Activated naive CD4-positive, alpha-beta T cell treated with anti-CD3 and anti-CD28 coated beads, Interleukin-2, amount 10 ng/mL, durations not matched to agents 7 days and 5 days (primary cell): ENCODE data around the gene PCDHB15.
"Not testable (repeated sequence)": the region's sequence is repeated elsewhere in the genome, so short reads cannot be mapped to it uniquely, and the experiment has no call there.

Source experiments
- CTCF ChIA-PET: fragments of 350-600 bp; sonication (Branson Sonifier 250); formaldehyde crosslinking; loops from one replicate; lab custom pipeline; 2021; ENCODE audit warnings: antibody characterized with exemption; lab: Charles Lee
- DNase-seq: peaks from one replicate; pipeline ENCODE4 v3.0.0-alpha.2; 2020
- H3K27ac Mint-ChIP-seq: one replicate; pipeline ENCODE4 v1.8.0; 2021; ENCODE audit warnings: mild to moderate bottlenecking, moderate library complexity, mixed read lengths
- H3K27me3 Mint-ChIP-seq: one replicate; pipeline ENCODE4 v1.8.0; 2021; ENCODE audit warnings: mild to moderate bottlenecking, mixed read lengths
- H3K36me3 Mint-ChIP-seq: one replicate; pipeline ENCODE4 v1.8.0; 2021; ENCODE audit warnings: mixed read lengths
- H3K4me1 Mint-ChIP-seq: one replicate; pipeline ENCODE4 v1.8.0; 2021; ENCODE audit warnings: mixed read lengths
- H3K4me3 Mint-ChIP-seq: one replicate; pipeline ENCODE4 v1.8.0; 2021; ENCODE audit warnings: mild to moderate bottlenecking, moderate library complexity, mixed read lengths
- H3K9me3 Mint-ChIP-seq: one replicate; pipeline ENCODE4 v1.8.0; 2021; ENCODE audit warnings: mixed read lengths

Gene PCDHB15

GRCh38 chr5:141245250-141245717, at the start of gene PCDHB15:
PCDHB15 (plus strand) TSS chr5:141245395; CDS start chr5:141245579, 184 bp downstream.
- H3K4me1 Mint-ChIP-seq, result no peaks in the 10 kb centered on the region
- H3K36me3 Mint-ChIP-seq, result peaks cover 4% of the 10 kb centered on the region
- no peak within 1 kb of the TSS for H3K4me3 Mint-ChIP-seq
- peak; percentile 48 for DNase-seq
- no peak within 1 kb of the TSS for H3K27ac Mint-ChIP-seq
- CTCF ChIA-PET, result interaction anchor here (0.8 to 1.4 kb wide), 3 partner anchors 9 to 58 kb away, joined by 3 read pairs; partner anchors contain the start of gene PCDHB9
- H3K9me3 Mint-ChIP-seq, result peaks cover 46% of the 10 kb centered on the region
- peaks cover 16% of the 10 kb centered on the region for H3K27me3 Mint-ChIP-seq

- H3K27me3 Mint-ChIP-seq, result peaks cover 6% of the 10 kb centered on the region
- no peaks in the 10 kb centered on the region for H3K36me3 Mint-ChIP-seq
- DNase-seq, result no peak
- H3K4me3 Mint-ChIP-seq, result no peak overlapping the region
- H3K27ac Mint-ChIP-seq, result no peak overlapping the region
- H3K9me3 Mint-ChIP-seq, result peaks cover 33% of the 10 kb centered on the region
- CTCF ChIA-PET, result interaction anchor here (1.2 kb wide), 1 partner anchor 234 kb away, joined by 3 read pairs; the partner anchor contains the start of gene PCDHGA12
- no peaks in the 10 kb centered on the region for H3K4me1 Mint-ChIP-seq
These were observed 48.8 kb upstream of the PCDHB15 start for GRCh38 chr5:141196363-141196762.

- peaks cover 26% of the 10 kb centered on the region for H3K9me3 Mint-ChIP-seq
- H3K4me3 Mint-ChIP-seq, result no peak within 1 kb of the TSS
- no peaks in the 10 kb centered on the region for H3K4me1 Mint-ChIP-seq
- peaks cover 4% of the 10 kb centered on the region for H3K27me3 Mint-ChIP-seq
- CTCF ChIA-PET, result interaction anchor here (0.5 to 1.2 kb wide), 3 partner anchors 8 to 278 kb away, joined by 3 read pairs; partner anchors contain the start of gene PCDHB12
- peaks cover 3% of the 10 kb centered on the region for H3K36me3 Mint-ChIP-seq
- no peak within 1 kb of the TSS for H3K27ac Mint-ChIP-seq
- no peak for DNase-seq
These were observed 45.6 kb upstream of the PCDHB15 start, which contains the start of gene PCDHB11 for GRCh38 chr5:141199359-141200235. PCDHB11 (plus strand) TSS chr5:141199627; CDS start chr5:141199775, 148 bp downstream.

- peaks cover 23% of the 10 kb centered on the region for H3K9me3 Mint-ChIP-seq
- H3K4me3 Mint-ChIP-seq, CTCF ChIA-PET, H3K27me3 Mint-ChIP-seq, H3K36me3 Mint-ChIP-seq, H3K27ac Mint-ChIP-seq, H3K4me1 Mint-ChIP-seq, DNase-seq: not testable (repeated sequence)
These were observed 44.1 kb upstream of the PCDHB15 start for GRCh38 chr5:141201126-141201525.

- H3K36me3 Mint-ChIP-seq, H3K4me3 Mint-ChIP-seq, H3K27me3 Mint-ChIP-seq, DNase-seq, H3K4me1 Mint-ChIP-seq, CTCF ChIA-PET, H3K27ac Mint-ChIP-seq: not testable (repeated sequence)
- H3K9me3 Mint-ChIP-seq, result peaks cover 18% of the 10 kb centered on the region
These were observed 43.5 kb upstream of the PCDHB15 start for GRCh38 chr5:141201646-141202045.

GRCh38 chr5:141208478-141208877, 36.7 kb upstream of the PCDHB15 start, which contains the start of gene PCDHB12:
PCDHB12 (plus strand) TSS chr5:141208719; CDS start chr5:141208908, 189 bp downstream.
- no peak for DNase-seq
- H3K4me3 Mint-ChIP-seq, result no peak within 1 kb of the TSS
- CTCF ChIA-PET, result interaction anchor here (1.2 kb wide), 1 partner anchor 9 kb away, joined by 3 read pairs; the partner anchor contains the start of gene PCDHB11
- peaks cover 2% of the 10 kb centered on the region for H3K36me3 Mint-ChIP-seq
- no peaks in the 10 kb centered on the region for H3K4me1 Mint-ChIP-seq
- H3K27ac Mint-ChIP-seq, result no peak within 1 kb of the TSS
- peaks cover 9% of the 10 kb centered on the region for H3K27me3 Mint-ChIP-seq
- H3K9me3 Mint-ChIP-seq, result peaks cover 6% of the 10 kb centered on the region

GRCh38 chr5:141210281-141210680, 34.9 kb upstream of the PCDHB15 start:
- CTCF ChIA-PET, H3K27ac Mint-ChIP-seq, DNase-seq, H3K4me3 Mint-ChIP-seq, H3K36me3 Mint-ChIP-seq, H3K4me1 Mint-ChIP-seq: not testable (repeated sequence)
- peaks cover 16% of the 10 kb centered on the region for H3K9me3 Mint-ChIP-seq
- H3K27me3 Mint-ChIP-seq, result peaks cover 17% of the 10 kb centered on the region

- H3K27me3 Mint-ChIP-seq, result peaks cover 20% of the 10 kb centered on the region
These were observed 34.3 kb upstream of the PCDHB15 start for GRCh38 chr5:141210849-141211248.

DNA sequence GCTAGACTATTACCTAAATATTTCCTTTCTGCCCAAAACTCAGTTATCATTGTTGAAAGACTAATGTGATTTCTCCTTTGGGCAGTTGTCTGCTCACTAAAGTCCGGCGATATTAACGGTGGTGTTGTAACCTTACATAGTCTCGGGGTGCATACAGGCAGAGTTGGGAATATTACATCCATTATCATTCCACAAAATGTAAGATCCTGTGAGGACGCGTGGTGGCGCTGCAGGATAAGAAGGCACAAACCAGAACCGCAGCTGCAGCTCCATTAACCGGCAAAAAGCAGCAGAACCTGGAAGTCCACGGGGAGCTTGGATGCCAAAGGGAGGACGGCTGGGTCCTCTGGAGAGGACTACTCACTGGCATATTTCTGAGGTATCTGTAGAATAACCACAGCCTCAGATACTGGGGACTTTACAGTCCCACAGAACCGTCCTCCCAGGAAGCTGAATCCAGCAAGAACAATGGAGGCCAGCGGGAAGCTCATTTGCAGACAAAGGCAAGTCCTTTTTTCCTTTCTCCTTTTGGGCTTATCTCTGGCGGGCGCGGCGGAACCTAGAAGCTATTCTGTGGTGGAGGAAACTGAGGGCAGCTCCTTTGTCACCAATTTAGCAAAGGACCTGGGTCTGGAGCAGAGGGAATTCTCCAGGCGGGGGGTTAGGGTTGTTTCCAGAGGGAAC, 31.4 kb upstream of the PCDHB15 start, which contains the start of gene PCDHB13:
Gene PCDHB13 (plus strand): TSS at position 264 of the 684 bp plus-strand sequence. CDS start 205 bp downstream, at position 469.
- H3K27me3 Mint-ChIP-seq, result peaks cover 16% of the 10 kb centered on the region
- H3K4me3 Mint-ChIP-seq, H3K4me1 Mint-ChIP-seq, CTCF ChIA-PET, DNase-seq, H3K36me3 Mint-ChIP-seq, H3K27ac Mint-ChIP-seq: not testable (repeated sequence)
- peaks cover 18% of the 10 kb centered on the region for H3K9me3 Mint-ChIP-seq

More at GRCh38 chr5:141210849-141211248, 34.3 kb upstream of the PCDHB15 start:
- H3K4me1 Mint-ChIP-seq, DNase-seq, H3K27ac Mint-ChIP-seq, H3K36me3 Mint-ChIP-seq, H3K4me3 Mint-ChIP-seq, CTCF ChIA-PET: not testable (repeated sequence)
- peaks cover 18% of the 10 kb centered on the region for H3K9me3 Mint-ChIP-seq

GRCh38 chr5:141214583-141214982, 30.6 kb upstream of the PCDHB15 start:
- CTCF ChIA-PET, H3K27ac Mint-ChIP-seq, H3K4me3 Mint-ChIP-seq, DNase-seq, H3K36me3 Mint-ChIP-seq, H3K4me1 Mint-ChIP-seq: not testable (repeated sequence)
- Mint-ChIP-seq H3K9me3 (peaks cover 21% of the 10 kb centered on the region), H3K27me3 (peaks cover 15% of the 10 kb centered on the region)

DNA sequence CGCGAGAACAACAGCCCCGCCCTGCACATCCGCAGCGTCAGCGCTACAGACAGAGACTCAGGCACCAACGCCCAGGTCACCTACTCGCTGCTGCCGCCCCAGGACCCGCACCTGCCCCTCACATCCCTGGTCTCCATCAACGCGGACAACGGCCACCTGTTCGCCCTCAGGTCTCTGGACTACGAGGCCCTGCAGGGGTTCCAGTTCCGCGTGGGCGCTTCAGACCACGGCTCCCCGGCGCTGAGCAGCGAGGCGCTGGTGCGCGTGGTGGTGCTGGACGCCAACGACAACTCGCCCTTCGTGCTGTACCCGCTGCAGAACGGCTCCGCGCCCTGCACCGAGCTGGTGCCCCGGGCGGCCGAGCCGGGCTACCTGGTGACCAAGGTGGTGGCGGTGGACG, 29.7 kb upstream of the PCDHB15 start:
- peak overlapping the region; percentile 33 for H3K27ac Mint-ChIP-seq

DNA sequence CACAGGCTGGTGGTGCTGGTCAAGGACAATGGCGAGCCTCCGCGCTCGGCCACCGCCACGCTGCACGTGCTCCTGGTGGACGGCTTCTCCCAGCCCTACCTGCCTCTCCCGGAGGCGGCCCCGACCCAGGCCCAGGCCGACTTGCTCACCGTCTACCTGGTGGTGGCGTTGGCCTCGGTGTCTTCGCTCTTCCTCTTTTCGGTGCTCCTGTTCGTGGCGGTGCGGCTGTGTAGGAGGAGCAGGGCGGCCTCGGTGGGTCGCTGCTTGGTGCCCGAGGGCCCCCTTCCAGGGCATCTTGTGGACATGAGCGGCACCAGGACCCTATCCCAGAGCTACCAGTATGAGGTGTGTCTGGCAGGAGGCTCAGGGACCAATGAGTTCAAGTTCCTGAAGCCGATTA, 29.2 kb upstream of the PCDHB15 start:
- H3K4me1 Mint-ChIP-seq, DNase-seq, H3K36me3 Mint-ChIP-seq, H3K4me3 Mint-ChIP-seq, H3K27ac Mint-ChIP-seq, CTCF ChIA-PET: not testable (repeated sequence)
- peaks cover 11% of the 10 kb centered on the region for H3K27me3 Mint-ChIP-seq
- H3K9me3 Mint-ChIP-seq, result peaks cover 17% of the 10 kb centered on the region

More for the DNA sequence above, 29.7 kb upstream of the PCDHB15 start:
- DNase-seq, H3K4me1 Mint-ChIP-seq, CTCF ChIA-PET, H3K4me3 Mint-ChIP-seq, H3K36me3 Mint-ChIP-seq: not testable (repeated sequence)
- Mint-ChIP-seq H3K9me3 (peaks cover 19% of the 10 kb centered on the region), H3K27me3 (peaks cover 11% of the 10 kb centered on the region)

GRCh38 chr5:141223112-141223783, 21.9 kb upstream of the PCDHB15 start, which contains the start of gene PCDHB14:
PCDHB14 (plus strand) TSS chr5:141223343; CDS start chr5:141223506, 163 bp downstream.
- no peak for DNase-seq
- Mint-ChIP-seq H3K9me3 (peaks cover 7% of the 10 kb centered on the region), H3K4me3 (no peak within 1 kb of the TSS), H3K27me3 (peaks cover 13% of the 10 kb centered on the region), H3K4me1 (no peaks in the 10 kb centered on the region), H3K27ac (no peak within 1 kb of the TSS), H3K36me3 (no peaks in the 10 kb centered on the region)
- CTCF ChIA-PET, result interaction anchor here (0.7 to 2.3 kb wide), 2 partner anchors 37 to 335 kb away, joined by 3 to 7 read pairs; no protein-coding TSS in a partner anchor
